ENCODE results near the gene BCAS4.
"Not testable (repeated sequence)": the region's sequence is repeated elsewhere in the genome, so short reads cannot be mapped to it uniquely, and the experiment has no call there.

BCAS4 gene

DNA sequence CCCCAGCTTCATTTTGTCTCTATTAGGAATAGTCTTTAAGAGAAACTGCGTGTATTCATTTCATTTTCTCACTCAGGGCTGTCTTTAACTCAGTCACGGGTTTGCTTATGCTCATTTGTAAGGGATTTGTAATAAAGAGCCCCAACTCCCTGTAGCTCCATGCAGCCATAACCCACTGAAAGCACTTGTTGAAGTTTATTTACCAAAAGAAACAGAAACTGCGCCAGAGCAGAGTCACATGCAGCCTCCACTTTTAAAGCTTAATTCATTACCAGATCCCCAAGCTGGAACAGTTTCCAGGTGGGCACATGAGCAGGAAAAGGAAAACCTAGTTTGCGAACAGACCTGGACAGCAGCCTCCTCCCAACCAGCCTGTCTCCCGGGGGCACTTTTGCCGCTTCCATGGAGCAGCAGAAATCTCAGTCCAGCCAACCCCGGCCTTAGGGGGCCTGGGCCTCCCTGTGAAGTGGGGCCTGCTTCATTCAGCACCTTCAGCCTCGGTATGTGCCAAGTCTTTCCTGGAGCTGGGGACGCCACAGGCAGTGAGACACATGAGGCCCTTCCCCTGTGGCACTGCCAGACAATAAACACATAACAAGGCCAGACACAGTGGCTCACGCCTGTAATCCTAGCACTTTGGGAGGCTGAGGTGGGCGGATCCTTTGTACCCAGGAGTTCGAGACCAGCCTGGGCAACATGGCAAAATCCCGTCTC is 4.5 kb downstream of the BCAS4 start:
- no peak for DNase-seq

DNA sequence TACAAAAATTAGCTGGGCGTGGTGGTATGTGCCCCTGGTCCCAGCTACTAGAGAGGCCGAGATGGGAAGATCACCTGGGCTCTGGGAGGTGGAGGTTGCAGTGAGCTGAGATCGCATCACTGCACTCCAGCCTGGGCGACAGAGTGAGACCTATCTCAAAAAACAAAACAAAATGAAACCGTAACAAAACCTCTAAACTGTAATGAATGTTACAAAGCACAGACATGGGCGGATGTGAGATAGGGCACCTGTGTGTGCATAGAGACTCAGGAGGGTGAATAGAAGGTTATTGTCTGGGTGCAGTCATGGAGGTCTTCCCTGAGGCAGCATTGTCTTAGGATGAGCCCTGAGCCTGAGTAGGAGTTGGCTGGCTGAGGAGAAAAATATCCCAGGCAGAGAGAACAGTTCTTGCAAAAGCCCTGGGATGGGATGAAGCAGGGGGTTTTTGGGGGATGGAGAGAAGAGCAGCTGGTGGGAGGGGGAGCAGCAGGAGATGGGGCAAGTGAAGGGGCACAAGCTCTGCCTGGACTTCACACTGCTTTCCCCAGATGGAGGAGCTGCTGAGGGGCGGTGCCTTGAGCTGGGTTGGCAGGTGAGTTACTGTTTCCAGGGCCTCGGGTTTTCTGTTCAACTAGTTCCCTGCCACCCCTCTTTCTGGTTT is 5.2 kb downstream of the BCAS4 start:
- no peak for DNase-seq

DNA sequence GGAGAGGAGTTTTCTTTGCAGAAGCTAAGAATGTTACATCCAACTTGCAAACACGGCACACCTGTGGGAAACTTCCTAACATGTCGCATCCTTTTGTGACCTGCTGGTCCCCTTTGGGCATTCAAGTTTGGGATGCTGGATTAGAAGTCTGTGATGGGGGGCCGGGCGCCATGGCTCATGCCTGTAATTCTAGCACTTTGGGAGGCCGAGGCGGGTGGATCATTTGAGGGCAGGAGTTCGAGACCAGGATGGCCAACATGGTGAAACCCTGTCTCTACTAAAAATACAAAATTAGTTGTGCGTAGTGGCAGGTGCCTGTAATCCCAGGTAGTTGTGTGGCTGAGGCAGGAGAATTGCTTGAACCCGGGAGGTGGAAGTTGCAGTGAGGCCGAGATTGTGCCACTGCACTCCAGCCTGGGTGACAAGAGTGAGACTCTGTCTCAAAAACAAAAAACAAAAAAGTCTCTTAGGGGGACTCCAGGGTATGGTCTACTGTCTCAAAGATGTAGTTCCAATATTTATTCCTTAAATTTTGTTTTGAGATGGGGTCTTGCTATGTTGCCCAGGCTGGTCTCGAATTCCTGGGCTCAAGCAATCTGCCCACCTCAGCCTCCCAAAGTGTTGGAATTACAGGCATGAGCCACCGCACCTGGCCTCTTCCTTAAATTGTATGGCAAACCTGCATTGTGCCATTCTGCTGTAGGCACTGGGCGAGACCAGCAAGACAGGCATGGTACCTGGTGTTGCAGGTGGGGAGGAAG is 6.3 kb downstream of the BCAS4 start:
- DNase-seq, result not testable (repeated sequence)

DNA sequence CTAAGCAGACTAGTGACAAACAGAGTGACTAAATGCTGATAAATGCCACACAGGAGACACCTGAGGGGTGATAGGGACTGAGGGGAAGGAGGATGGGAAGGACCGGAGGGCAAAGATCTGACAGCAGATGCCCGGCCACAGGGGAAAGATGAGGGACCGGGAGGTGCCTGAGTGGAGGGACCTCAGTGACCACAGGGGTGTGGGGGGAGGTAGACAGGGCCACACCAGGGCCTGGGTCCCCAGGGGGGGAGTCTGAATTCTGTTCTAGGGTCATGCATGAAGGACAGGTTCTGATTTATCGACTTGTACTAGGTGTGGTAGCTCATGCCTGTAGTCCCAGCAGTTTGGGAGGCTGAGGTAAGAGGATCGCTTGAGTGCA is 6.9 kb downstream of the BCAS4 start:
- DNase-seq, result no peak

DNA sequence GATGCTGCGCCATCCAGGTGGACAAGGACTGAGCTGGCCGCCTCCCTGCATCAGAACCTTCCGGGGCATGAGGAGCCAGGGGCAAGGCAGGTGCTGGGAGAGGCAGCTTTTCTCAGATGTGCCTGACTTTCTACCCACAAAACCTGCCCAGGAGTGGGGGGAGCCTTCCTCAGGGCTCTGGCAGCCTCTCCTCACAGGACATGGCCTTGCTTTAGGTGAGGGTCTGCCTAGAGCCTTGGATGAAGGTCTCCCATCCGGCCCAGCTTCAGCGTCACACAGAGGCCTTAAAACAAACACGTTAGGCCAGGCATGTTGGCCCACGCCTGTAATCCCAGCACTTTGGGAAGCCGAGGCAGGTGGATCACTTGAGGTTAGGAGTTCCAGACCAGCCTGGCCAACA is 7.4 kb downstream of the BCAS4 start:
- DNase-seq, result no peak

DNA sequence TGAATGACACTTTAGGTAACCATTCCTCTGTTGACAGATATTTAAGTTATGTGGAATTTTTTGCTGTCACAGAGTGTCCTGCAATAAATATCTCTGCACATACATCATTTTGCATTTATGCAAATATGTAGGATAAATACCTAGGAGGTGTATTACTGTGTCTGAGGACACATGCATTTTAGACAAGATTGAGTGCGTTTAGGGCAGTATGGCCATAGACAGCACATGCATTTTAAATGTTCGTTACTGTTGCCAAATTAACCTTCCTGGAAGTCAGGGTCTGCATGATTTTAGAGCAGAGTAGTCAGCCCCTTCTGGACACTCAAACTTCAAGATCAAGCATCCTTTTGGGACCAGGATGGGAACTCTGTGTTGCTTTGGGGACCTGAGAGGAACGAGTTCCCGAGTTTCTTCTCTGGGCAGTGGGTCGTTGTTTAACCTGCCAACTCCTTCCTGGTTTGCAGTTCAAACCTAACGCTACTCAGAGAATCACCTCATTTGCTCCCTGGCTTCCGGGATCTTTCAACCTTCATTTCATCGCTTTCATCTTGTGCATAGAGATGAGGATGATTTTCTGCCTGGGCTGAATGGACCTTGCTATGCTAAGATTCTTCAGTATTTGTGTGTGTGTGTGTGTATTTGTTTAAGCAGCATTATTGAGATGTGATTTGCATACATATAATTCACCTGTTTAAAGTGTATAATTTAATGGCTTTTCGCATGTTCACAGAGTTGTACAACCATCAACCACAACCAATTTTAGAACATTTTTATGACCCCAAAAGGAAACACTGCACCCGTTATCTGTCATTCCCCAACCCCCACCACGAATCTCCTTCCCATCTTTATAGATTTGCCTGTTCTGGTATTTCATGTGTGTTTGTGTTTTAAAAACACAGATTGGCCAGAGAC is 9.8 kb downstream of the BCAS4 start:
- DNase-seq, result no peak

DNA sequence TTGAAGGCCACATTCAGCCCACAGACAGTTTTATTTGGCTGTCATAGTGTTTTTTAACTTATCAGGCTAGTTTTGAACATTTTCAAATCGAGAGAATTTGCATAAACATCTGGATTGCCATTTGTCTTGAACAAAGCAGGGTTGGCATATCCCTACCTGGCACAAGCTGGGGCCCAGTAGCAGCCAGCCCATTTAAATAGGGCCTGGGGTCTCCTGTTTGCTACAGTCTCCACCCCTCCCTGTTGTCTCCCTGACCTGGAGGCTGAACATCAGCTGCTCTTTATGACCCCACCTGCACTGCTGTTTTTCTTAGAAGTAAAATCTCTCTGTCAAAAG is 10.5 kb downstream of the BCAS4 start:
- no peak for DNase-seq

DNA sequence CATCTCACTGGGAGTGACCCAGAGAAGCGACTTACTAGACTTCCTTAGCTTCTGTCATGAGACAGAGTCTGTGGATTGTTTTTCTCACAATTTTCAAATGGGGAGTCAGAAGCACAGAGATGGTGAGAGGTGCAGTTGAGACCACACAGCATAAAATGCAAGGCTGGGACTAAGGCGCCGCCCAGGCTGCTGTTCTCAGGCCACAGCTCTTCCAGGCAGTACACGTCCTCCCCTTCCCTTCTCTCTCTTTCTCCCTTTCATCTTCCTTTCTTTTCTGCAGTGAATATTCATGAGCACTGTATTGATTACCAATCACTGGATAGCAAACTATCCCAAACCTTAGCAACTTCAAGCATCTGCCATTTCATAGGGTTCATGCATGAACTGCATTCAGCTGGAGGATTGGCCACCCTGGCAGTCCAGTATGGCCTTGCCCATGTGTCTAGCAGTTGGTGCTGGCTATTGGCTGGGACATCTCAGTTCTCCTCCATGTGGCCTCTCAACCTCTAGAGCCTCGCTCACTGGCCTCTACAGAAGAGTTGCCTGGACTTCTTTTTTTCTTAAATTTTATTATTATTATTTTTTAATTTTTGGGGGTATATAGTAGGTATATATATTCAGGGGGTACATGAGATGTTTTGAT is 11.4 kb downstream of the BCAS4 start:
- no peak for DNase-seq

DNA sequence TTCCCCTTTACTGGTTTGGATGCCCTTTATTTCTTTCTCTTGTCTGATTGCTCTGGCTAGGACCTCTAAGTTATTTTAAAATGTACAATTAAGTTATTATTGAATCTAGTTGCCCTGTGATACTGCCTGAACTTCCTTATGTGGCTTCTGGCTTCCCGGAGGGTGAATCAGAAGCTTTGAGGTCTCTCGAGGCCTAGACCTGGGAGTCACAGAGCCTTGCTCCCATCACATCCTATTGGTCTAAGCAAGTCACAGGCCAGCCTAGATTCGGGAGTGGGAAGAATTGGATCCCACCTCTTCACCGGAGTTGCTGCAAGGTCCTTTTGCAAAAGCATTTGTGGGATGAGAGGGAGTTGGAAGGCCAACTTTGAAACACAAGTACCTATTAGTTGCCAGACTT is 15.2 kb downstream of the BCAS4 start:
- no peak for DNase-seq

DNA sequence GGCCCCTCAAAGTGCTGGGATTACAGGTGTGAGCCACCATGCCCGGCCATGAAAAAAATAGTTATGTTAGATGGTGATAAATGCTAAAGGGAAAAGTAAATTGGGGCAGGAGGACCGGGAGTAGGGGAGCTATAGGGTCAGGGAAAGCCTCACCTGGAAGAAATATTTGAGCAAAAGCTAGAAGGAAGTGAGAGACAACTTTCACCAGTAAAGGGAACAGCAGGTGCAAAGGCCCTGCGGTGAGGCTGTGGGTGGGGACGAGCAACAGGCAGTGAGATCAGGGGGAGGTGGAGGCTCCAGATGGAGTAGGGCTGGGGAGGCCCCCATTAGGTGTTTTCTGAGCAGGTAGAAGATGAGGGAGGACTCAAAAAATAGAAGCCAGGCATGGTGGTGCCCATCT is 16.0 kb downstream of the BCAS4 start:
- no peak for DNase-seq

DNA sequence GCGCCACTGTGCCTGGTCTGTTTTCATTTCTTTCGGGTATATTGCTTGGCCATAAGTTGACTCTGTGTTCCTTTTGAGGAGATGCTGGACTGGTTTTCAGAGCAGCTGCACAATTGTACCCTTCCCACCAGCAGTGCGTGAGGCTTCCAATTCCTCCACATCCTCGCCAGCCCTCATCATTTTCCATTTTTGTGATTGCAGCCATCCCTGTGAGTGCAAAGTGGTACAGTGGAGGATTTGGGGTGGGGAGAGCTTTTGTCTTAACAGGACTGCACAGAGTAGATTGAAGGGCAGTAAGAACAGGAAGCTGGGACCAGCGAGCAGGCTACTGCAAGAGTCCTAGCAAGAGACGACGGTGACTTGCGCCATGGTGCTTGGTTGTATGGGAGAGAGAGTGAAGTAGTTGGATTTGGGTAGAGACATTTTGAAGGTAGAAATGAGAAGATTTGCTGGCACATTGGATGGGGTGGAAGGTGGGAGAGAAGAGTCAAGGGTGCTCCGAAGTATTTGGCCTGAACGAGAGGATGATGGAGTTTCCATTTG is 18.3 kb downstream of the BCAS4 start:
- no peak for DNase-seq

DNA sequence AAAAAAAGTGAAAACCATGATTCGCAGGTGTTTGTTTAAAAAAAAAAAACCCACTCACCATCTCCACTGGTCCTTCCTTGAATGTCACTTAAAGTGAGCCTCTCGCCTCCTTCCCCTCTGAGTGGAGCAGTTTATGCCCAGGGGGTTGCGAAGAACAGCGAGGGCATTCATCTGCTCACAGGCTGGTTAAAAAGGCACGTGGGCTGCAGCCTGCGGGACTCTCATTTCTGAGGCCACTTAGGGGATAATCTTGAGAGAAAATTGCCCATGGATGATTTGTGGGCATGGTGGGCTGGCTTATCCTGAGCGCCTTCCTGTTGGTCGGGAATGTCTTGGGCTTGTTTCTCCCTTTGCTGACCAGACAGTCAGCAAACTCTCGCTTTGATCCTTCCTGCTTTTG is 18.9 kb downstream of the BCAS4 start:
- DNase-seq, result no peak

DNA sequence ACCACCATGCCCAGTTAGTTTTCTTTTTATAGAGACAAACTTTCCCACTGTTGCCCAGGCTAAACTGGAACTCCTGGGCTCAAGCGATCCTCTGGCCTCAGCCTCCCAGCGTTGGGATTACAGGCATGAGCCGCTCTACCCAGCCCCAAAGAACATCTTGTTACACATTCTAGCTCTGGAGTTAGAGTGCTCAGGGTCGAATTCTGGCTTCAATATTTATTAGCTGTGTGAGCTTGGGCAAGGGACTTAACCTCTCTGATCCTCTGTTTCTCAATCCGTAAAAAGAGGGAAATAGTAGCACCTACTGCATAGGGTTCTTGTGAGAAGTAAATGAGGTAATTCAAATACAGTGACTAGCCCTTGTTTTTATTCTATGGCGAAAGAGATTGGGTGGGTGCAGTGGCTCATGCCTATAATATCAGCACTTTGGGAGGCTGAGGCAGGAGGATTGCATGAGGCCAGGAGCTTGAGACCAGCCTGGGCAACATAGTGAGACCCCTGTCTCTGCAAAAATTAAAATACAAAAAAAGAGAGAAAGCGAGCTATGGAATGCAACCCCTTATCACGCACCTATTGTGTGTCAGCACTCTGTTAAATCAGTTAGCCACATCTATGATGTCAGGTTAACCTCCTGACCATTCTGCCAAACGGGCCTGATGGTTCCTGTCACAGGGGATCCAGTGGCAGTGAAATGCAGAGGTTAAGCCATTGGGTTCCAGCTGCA is 19.7 kb downstream of the BCAS4 start:
- no peak for DNase-seq

DNA sequence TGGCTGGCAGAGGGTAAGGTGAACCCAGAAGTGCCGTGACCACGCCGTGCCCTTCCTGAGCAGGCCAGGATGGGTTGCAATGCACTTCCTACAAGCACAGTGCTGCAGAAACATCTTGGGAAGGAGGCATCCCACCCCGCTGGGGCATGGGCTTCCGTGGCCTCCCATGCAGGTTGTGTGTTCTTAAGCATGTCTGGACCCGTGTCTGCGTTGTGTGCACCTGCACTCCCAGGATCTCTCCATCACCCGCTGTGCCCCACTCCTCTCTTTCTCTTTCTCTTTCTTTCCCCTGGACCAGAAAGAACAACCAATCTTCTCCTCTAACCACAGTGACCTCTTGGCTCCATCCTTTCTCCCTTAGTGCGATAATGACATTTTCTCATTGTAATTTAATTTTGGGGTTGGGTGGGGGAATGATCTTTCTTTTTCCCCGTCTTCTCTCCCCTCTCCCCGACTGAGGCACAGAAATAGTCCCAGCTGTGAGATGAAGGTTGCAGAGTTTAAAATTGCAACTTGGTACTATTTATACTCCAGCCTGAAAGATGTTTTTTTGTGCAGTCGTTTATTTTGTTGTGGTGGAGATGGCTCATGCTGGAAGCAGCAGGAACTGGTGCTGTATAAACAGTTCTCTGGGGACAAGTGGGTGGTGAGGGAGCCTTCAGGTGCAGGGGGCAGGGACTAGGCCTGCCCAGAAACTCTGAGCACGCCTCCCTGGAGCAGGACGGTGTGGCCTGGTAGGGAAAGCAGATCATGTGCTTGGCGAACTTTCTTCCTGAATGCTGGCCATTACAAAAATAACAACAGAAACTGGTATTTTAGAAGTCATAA is 20.5 kb downstream of the BCAS4 start:
- DNase-seq, result no peak

DNA sequence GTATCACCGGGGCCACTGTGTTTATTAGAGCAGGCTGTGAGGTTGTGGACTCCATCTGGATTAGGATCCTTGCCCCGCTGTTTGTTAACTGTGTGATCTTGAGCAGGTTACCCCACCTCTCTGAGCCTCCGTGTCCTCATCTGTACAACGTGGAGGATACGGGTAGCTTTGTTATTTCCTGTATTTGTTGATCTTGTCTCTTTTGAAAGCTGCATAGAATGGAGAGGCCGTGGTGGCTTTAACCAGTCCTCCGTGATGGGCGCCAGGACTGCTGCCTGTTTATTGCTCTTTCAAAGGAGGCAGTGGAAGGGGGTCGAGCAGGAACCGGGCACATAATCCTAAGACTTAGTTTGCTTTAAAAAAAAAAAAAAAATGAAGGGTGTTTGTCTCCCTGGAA is 22.9 kb downstream of the BCAS4 start:
- DNase-seq, result no peak

DNA sequence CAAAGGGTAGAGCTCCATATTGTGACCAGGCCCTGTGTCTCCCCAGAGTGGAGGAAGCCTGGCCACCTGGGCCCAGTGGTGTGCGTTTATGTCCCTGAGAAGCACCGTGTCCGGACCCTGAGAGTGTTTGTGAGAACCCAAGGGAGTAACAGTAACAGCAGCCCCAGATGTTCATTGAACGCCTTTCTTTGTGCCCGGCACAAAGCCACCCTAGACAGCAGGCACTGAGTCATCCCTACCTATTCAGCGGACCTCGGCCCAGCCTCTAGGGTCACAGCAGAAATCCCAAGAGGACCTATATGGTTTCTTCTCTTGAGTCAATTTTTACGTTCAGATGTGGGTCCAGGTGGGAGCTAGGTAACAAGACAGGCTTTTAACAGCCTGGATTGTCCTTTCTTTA is 24.5 kb downstream of the BCAS4 start:
- no peak for DNase-seq

DNA sequence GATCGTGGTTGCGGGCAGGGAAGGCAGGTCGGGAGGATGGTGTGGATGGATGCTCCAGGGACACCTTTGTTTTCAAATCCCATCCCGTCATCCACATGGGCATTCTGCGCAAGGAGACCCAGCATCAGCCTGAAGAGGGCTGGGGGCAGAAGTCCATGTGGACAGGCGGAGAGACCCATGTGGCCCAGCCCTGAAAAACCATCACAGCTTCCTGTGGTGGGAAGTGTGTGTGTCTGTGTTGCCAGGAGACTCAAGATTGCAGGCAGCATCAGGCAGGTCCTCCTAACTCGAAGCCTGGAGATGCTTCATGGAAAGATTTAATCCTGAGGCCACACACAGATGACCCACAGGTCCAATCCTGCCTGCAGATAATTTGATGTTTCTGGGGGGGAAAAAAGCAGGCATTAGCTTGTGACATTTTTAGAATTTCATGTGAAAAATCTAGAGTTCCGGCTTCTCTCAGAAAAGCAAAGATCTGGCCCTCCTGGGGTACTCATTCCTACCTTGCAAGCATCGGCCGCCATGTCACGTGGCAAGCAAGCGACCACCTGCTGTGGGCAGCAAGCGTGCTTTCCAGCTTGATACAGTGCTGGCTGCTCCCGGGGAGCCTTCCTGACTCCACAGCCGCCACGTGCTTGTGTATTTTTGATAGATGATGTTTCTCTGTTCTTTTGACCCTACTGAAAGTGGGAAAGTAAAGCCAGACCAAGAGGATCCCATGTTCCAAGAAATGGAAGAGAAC is 25.8 kb downstream of the BCAS4 start:
- DNase-seq, result no peak

DNA sequence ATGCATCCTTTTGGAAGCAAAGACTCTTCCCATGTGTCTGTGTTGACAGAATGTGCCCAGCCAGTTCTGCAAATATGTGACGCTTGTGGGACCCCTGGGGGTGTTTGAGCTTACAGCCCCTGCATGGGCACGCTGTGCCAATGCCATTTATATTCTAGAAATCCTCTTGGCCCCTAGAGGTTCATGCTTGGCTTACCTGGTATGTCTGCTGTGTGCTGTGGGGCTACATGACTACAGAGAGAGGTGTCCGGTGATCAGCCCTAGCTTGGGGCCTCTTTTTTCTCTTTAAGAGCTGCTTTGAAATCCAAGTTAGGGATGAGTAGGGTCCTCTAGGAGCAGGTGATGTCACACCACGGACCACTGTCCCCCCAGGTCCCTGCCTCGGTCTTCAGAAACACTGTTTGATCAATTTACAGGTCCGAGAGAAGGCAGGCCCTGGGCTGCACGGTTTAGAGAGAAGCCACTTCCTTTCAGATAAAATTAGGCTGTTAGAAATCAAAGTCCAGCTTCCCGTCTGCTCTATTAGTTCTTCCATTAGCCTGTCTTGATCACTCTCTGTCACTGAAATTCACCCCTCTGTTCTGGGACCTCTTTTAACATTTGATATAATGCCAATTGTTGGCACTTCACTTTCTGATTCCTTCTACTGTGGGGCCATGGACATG is 26.5 kb downstream of the BCAS4 start:
- no peak for DNase-seq

DNA sequence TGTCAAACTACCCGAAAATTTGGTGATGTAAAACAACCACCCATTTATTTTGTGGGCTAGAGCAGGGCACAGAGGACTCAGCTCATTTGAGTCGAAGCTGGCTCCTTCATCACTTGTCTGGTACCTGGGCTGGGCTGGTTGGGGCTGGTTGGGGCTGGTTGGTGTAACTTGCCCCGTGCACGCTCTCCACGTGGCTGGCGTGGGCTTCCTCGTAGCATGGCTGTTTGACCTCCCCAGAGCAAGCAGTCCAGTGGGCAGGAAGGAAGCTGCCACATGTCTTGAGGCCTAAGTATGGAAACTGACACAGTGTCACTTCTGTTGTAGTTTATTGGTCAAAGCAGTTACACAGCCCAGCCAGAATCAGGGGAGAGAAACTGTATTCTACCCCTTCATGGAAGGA is 27.1 kb downstream of the BCAS4 start:
- DNase-seq, result no peak

Measured in cerebellar nuclear complex (tissue), 1 donor.